HG02623 (cell line): ENCODE measurements around the gene RASSF7.
"Not testable (repeated sequence)": the region's sequence is repeated elsewhere in the genome, so short reads cannot be mapped to it uniquely, and the experiment has no call there.

Source experiments
- ATAC-seq: cut with Tn5 transposase; IDR thresholded peaks from one replicate; pipeline ENCODE4 v1.9.1; 2021; ENCODE audit warnings: moderate library complexity; ENCODE audit not compliant: unreplicated experiment

Gene RASSF7

GRCh38 chr11:565921-566509 is 5.2 kb downstream of the RASSF7 start:
- no peak for ATAC-seq

- no peak for ATAC-seq
Observed at GRCh38 chr11:567011-567628, 6.3 kb downstream of the RASSF7 start.

GRCh38 chr11:567629-568292 is 7.0 kb downstream of the RASSF7 start:
- no peak for ATAC-seq

- peak; percentile 83 for ATAC-seq
Observed at GRCh38 chr11:568306-569157, 7.8 kb downstream of the RASSF7 start.

GRCh38 chr11:569158-569885 is 8.6 kb downstream of the RASSF7 start:
- no peak for ATAC-seq

- no peak for ATAC-seq
Observed at GRCh38 chr11:571802-572185, 11.0 kb downstream of the RASSF7 start.

- no peak for ATAC-seq
Observed at GRCh38 chr11:573146-573759, 12.5 kb downstream of the RASSF7 start.

- ATAC-seq: not testable (repeated sequence)
Observed at GRCh38 chr11:574031-574570, 13.3 kb downstream of the RASSF7 start.

GRCh38 chr11:574632-575312 is 14.0 kb downstream of the RASSF7 start:
- no peak for ATAC-seq

- peak; percentile 29 for ATAC-seq
Observed at GRCh38 chr11:575313-575995, 14.7 kb downstream of the RASSF7 start.

GRCh38 chr11:575996-576768 is 15.4 kb downstream of the RASSF7 start, which contains the start of gene PHRF1:
Gene PHRF1, plus strand, starts transcription at chr11:576470. Its CDS starts 5,043 bp downstream, at chr11:581513.
- peak; percentile 72 for ATAC-seq

- no peak for ATAC-seq
Observed at GRCh38 chr11:576811-577610, 16.2 kb downstream of the RASSF7 start.

- no peak for ATAC-seq
Observed at GRCh38 chr11:577611-577894, 16.8 kb downstream of the RASSF7 start.

GRCh38 chr11:578276-579035 is 17.7 kb downstream of the RASSF7 start:
- no peak for ATAC-seq

- ATAC-seq: no peak
Observed at GRCh38 chr11:579830-580601, 19.2 kb downstream of the RASSF7 start.

- no peak for ATAC-seq
Observed at GRCh38 chr11:581342-581741, 20.6 kb downstream of the RASSF7 start.
